Muscle of arm (tissue), 14 donors: ENCODE data around the gene VANGL1. TPM values are rescaled to one million over a fixed set of nuclear protein-coding genes. Genes with fewer than 3 reads are reported as not detected.
"Not testable (repeated sequence)": the region's sequence is repeated elsewhere in the genome, so short reads cannot be mapped to it uniquely, and the experiment has no call there.

Experiments used
- DNase-seq: peaks from one replicate; pipeline ENCODE4 v3.0.0-alpha.2; 2013
- long read RNA-seq, 11 donors: transcript quantifications; one replicate each; lab custom pipeline, GENCODE V29; 2026
- polyA plus RNA-seq, 12 donors: library from polyadenylated mRNA; unstranded; fragments of 120-200 nt; gene quantifications; one replicate each; pipeline ENCODE4 v1.2.1, GENCODE V29; 2013; ENCODE audit not compliant: insufficient read length in 12 of 12

VANGL1 gene
- 10 to 100 TPM in 2 of 12 donors, 1 to 10 TPM in 9, not detected in 1; 5.0 to 15.6 (median 7.1) TPM for polyA plus RNA-seq
- long read RNA-seq, donor 1, full-length matches to known transcripts: 3 of 3 reads
- long read RNA-seq, donor 1, partial matches to known transcripts: 0 of 3 reads
- long read RNA-seq, donor 1, other reads (novel, unspliced or antisense): 0 of 3 reads
- long read RNA-seq, donor 2, full-length matches to known transcripts: 2 of 2 reads
- long read RNA-seq, donor 2, partial matches to known transcripts: 0 of 2 reads
- long read RNA-seq, donor 2, other reads (novel, unspliced or antisense): 0 of 2 reads
- long read RNA-seq, donor 3: 0 reads
- long read RNA-seq, donor 4: 0 reads
- long read RNA-seq, donor 5, full-length matches to known transcripts: 3 of 3 reads
- long read RNA-seq, donor 5, partial matches to known transcripts: 0 of 3 reads
- long read RNA-seq, donor 5, other reads (novel, unspliced or antisense): 0 of 3 reads
- long read RNA-seq, donor 6, full-length matches to known transcripts: 2 of 2 reads
- long read RNA-seq, donor 6, partial matches to known transcripts: 0 of 2 reads
- long read RNA-seq, donor 6, other reads (novel, unspliced or antisense): 0 of 2 reads
- long read RNA-seq, donor 7, full-length matches to known transcripts: 1 of 1 reads
- long read RNA-seq, donor 7, partial matches to known transcripts: 0 of 1 reads
- long read RNA-seq, donor 7, other reads (novel, unspliced or antisense): 0 of 1 reads
- long read RNA-seq, donor 8, full-length matches to known transcripts: 2 of 2 reads
- long read RNA-seq, donor 8, partial matches to known transcripts: 0 of 2 reads
- long read RNA-seq, donor 8, other reads (novel, unspliced or antisense): 0 of 2 reads
- long read RNA-seq, donor 9, full-length matches to known transcripts: 1 of 1 reads
- long read RNA-seq, donor 9, partial matches to known transcripts: 0 of 1 reads
- long read RNA-seq, donor 9, other reads (novel, unspliced or antisense): 0 of 1 reads
- long read RNA-seq, donor 10, full-length matches to known transcripts: 1 of 1 reads
- long read RNA-seq, donor 10, partial matches to known transcripts: 0 of 1 reads
- long read RNA-seq, donor 10, other reads (novel, unspliced or antisense): 0 of 1 reads
- long read RNA-seq, donor 11, full-length matches to known transcripts: 5 of 473 reads
- long read RNA-seq, donor 11, partial matches to known transcripts: 459 of 473 reads
- long read RNA-seq, donor 11, other reads (novel, unspliced or antisense): 9 of 473 reads

DNA sequence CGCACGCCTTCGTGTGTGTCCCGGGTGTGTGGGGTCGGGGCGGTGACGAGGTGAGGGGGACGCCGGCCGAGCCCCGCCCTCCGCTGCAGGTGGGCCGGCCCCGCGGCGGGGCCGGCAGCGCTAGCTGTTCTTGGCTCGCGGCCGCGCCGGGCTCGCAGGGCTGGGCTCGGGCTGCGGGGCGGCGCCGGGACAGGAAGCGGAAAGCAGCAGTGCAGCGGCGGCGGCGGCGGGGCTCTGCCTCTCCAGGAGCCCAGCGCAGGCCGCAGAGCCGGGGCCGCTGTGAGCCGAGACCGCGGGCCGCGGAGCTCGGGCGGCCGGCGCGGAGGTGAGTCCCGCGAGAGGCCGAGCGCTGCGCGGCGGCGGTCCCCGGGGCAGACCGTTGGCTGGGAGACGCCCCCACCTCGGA lies at the start of gene VANGL1:
VANGL1 (plus strand) TSS at position 209 of the 406 bp plus-strand sequence. CDS start 9,444 bp downstream, outside the sequence.
- no peak for DNase-seq

DNA sequence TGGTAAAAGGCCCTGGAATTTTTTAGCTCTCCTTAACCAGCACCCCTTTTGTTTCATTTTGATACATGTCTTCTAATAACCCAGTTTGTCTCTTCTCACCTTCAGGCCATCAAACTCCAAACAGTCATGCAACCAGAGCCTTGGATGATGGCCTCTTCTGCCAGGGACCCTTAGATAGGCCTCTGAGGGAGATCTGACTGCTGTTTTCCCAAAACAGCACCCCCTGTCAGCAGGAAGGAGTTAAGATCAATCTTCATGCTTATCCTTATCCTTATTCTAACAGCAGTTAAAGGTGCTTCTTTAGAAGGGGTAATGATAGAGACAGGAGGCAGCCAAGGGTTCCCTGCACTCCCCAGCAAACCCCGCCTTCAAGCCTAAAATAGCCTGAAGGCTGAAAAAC lies 49.5 kb upstream of the VANGL1 start:
- no peak for DNase-seq

DNA sequence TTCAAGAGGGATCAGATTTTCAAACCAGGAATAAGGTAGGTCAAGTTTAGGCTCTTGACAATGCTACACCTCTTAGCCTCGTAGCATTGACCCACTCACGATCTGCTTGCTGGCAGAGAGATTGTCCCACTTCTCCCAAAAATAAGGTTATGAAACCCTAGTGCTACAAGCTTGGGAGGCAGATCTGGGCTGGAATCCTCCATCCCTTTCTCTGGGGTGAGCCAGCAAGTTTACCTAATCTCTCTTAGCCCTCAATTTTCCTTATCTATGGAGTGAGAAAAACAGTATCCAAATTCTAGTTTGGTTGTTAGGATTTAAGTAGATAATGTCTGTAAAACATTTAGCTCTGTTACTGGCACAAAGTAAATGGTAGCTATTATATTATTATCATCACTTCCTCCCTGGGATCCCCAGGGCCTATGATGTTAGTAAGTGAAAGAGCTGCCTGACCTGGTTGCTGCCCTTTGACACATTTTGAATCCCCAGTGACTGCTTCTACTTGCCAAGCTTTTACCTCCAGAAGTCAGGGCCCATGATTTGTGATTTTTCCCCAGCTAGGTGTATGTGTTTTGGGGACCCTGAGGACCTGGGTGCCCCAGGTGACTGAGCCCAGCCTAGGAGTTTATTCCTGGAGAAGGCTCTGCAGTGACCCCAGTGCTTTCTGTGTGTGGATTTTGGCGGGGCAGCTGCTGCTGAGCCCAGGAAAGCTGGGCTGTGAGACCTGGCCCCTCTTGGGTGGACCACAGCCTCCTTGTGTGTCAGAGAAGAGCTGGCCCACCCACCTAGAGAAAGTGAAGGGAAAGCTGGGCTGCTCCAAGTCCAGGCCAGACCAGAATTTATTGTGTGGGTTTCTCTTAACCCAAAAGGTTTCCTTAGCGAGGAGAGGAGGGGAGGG lies 48.2 kb upstream of the VANGL1 start:
- no peak for DNase-seq

DNA sequence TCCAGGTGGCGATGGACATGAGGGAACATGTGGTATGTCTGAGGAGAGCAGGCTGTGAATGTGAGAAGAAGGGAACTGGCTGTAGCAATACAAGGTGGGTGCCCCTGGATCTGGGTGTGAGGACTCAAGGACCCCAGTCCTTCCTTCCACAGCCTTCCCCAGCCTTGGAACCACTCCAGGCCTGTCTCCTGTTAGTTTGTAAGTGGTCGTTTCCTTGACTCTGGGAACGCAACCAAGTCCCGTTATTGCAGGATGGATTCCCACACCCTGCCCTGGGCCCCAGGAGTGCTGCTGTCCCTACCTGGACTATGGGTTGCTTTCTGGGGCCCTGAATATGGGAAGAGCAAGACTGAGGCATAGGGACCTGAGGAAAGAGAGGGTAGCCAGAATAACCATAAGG lies 47.2 kb upstream of the VANGL1 start:
- DNase-seq: no peak

DNA sequence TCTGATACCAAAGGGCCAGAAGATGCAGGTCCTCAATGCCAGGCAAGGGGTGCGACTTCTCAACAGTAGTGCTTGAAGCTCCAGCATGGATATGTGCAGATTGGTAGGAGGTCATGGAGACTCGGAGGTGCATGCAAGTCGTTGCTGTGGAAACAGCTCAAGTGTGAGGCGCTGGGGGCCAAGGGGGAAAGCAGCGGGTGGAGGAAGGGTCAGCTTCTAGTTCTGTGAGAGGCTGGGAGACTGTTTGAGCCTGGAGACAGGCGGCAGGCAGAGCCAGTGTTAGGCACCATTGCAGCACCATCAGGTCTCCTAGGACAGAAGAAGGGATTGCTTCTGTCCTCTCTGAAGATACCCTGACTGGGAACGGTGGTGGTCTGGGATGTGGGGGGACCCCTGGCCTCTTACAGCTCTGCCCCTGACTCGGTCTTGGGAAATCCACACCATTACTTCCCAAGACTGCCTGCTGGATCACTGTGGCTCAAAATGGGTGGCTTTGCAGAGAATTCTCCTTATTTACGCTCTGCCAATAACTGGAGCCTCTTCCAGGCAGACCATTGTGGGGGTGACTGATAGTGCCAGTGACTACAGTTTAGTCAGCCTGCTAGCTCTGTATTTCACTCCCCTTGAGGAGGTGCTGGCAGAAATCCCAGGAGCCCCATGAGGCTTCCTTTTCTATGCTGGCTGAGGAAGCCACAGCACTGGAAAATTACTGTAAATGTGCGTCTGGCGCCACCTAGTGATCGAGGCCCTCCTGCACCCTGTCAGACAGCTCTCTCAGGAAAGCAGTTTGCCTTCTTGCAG lies 46.3 kb upstream of the VANGL1 start:
- DNase-seq: peak; percentile 91

DNA sequence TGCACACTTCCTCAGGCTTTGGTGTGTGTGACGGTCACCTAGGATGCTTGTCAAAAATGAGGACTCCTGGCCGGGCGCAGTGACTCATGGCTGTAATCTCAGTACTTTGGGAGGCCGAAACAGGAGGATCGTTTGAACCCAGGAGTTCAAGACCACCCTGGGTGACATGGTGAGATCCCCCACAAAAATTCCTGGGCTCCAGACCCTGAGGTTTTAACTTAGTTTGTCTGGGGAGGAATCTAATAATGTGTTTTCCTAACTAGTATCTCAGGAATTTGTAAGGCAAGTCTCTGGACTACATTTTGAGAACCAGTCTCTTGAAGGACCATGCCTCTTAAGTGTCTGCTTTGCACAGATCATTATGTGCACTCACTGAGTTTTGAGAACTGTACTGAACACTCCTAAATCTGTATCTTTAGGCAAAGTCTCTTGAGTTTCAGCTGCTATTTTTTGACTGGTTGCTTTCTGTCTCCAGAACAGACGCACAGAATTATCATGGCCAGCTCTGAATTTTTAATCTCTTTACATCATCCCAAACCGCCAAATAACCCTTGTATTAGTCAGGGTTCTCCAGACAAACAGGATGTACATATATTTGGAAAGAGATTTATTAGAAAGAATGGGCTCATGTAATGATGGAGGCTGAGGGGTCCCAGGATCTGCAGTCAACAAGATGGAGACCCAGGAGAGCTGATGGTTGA lies 45.5 kb upstream of the VANGL1 start:
- no peak for DNase-seq

DNA sequence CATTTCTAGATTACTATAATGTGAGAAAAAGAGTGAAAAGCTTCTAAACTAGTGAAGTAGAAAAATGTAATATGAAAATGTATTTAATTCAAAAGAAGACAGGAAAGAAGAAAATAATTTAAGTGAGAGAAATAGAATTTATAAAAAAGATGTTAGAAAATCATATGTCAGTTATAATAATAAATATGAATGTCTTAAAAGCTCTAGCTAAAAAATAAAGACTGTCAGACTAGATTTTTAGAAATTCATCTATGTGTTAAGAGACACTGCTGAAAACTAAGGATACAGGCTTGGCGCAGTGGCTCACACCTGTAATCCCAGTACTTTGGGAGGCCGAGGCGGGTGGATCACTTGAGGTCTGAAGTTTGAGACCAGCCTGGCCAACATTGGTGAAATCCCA lies 37.3 kb upstream of the VANGL1 start:
- no peak for DNase-seq

DNA sequence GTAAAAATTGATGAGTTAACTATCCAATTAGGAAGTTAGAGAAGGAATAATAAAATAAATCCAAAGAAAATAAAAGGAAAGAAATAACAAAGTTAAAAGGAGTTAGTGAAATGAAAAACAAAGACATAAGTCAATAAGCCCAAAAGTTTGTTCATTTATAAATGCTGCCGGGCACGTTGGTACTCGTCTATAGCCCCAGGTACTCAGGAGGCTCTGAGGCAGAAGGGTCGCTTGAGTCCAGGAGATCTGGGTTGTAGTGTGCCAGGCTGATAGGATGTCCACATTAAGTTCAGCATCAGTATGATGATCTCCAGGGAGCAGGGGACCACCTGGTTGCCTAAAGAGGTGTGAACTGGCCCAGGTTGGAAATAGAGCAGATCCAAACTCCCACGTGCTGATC lies 35.5 kb upstream of the VANGL1 start:
- DNase-seq: no peak

DNA sequence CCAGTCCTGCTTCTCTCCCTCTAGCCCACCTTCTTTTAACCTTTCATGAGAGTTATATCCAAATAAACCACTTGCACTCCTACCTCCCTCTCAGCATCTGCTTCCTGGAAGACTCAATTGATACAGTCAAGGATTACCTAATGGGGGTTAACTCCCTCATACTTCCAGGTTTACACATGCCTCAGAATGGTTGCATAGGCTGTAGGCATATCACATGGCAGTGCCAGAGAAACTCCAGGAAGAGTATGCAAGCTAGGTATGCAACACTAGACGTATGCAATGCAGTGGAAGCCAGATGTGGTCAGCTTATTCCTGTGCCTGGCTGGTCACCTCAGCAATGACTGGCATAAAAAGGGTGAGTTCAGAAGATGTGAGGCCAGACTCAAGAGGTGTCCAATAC lies 32.7 kb upstream of the VANGL1 start:
- no peak for DNase-seq

DNA sequence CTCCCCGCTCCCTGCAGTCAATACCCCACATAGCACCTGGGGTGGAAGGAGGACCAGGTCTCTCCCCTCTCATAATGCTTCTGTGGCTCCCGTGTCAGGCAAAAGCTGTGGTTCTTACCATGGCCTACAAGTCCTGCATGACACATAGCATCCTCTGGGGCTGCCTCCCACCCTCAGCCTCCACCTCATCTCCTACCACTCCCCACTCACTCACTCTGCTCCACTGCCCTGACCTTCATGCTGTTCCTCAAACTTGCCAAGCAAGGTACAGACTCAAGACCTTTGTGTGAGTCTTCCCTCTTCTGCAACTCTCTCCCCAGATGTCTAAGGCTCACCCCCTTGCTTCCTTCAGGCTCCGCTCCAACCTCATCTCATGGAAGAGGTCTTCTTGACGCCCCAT lies 28.0 kb upstream of the VANGL1 start:
- no peak for DNase-seq

DNA sequence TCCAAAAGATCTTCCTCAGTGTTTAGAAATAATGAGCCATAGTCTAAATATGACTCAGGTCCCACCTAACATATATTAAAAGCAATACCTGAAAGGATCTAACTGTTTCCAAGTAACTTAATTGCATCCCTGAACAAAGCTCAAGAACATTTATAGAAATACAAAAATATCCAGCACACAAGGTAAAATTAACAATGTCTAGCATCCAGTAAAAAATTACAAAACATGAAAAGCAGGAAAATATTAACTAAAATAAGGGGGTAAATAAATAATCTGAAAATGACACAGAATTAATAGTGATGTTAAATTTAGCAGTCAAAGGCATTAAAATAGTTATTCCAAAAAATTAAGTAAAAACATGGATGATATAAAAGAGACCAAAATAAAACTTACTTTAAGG lies 21.3 kb upstream of the VANGL1 start:
- DNase-seq: no peak

DNA sequence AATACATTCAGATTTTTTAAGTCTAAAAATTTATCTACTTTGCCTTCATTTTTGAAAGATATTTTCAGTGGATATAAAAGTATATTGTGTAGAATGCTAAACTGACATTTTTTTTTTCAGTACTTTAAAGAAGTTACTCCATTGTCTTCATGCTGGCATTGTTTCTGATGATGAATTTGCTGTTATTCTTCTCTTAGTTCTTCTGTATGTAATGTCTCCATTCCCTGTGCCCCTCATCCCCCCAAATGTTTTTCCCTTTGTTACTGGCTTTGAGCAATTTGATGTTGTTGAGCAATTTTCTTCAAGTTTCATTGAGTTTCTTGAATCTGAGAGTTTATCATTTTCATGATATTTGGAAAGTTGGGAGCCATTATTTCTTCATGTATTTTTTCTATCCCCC lies 20.8 kb upstream of the VANGL1 start:
- no peak for DNase-seq

DNA sequence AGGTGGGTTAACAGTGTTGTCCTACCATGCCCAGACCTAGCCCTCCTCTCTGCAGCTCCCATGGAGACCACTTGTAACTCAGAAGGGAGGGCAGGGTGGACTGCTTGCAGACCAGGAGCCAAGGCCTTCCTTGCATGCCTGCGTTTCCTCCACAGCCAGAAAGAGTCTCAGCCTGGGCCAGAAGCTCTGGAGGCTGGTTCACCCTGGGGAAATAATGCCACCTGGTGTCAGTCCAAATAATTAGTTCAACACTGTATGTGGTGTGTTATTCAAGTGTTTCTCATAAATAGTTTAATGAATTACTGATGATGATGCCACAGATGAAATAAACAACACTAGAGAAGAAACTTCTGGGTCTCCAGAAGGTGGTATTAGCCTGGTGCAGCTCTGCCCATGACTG lies 16.9 kb upstream of the VANGL1 start:
- DNase-seq: no peak

DNA sequence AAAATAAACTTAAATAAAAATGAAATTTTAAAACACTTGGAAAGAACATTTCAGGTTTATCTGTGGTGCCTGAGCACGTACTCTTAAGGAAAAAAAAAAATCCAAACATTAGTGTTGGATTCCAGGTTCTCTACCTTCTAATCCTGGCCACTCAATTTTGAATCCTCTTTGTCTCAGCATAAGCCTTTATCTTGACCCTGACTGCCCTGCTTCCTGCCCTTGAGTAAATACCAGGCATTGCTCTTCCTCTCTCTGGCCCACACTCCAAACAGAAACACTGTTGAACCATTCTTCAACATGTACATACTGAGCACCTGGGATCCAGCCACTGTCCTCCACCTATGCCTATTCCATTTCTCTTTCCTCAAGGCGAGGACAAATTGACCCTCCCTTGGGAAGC lies 11.4 kb upstream of the VANGL1 start:
- no peak for DNase-seq

DNA sequence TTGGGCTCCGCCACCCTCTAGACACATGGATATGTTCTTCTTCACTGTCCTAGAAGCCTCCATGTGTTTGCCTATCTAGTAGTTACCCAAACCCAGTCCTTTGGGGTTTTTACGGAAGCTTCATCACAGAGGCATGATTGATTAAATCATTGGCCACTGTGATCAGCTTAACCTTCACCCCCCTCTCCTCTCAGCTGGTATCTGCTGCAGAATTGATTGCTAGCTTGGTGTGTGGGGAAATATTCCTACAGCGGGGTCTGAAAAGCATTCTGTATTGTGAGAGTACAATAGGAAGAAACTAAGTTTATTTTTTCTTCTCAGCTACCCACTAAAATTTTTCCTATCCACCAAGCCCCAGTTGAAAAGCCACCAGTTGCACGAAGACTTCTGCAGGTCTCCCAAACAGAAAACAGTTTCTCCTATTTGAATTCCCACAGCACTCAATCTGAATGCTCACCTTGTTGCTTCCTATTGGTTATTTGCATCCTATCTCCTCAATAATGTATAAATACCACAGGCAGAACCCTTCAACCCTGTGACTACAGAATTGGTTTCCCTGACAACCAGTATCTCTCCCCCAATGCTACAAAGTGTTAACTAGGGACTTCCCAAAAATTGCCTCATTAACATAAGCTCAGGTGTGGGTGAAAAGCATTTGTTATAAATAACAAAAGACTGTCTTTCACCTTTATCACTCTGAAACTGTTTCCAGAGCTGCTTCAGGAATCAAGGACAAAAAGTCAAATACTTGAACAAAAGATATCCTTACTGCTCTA lies 9.3 kb upstream of the VANGL1 start:
- no peak for DNase-seq

DNA sequence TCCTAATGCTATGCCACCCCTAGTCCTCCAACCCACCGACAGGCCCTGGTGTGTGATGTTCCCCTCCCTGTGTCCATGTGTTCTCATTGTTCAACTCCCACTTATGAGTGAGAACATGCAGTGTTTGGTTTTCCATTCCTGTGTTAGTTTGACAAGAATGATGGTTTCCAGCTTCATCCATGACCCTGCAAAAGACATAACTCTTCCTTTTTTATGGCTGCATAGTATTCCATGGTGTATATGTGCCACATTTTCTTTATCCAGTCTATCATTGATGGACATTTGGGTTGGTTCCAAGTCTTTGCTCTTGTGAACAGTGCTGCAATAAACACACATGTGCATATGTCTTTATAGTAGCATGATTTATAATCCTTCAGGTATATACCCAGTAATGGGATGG lies 8.2 kb upstream of the VANGL1 start:
- not testable (repeated sequence) for DNase-seq

DNA sequence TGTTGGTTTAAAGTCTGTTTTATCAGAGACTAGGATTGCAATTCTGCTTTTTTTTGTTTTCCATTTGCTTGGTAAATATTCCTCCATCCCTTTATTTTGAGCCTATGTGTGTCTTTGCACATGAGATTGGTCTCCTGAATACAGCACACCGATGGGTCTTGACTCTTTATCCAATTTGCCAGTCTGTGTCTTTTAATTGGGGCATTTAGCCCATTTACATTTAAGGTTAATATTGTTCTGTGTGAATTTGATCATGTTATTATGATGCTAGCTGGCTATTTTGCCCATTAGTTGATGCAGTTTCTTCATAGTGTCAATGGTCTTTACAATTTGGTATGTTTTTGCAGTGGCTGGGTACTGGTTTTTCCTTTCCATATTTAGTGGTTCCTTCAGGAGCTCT lies 4.5 kb upstream of the VANGL1 start:
- not testable (repeated sequence) for DNase-seq

DNA sequence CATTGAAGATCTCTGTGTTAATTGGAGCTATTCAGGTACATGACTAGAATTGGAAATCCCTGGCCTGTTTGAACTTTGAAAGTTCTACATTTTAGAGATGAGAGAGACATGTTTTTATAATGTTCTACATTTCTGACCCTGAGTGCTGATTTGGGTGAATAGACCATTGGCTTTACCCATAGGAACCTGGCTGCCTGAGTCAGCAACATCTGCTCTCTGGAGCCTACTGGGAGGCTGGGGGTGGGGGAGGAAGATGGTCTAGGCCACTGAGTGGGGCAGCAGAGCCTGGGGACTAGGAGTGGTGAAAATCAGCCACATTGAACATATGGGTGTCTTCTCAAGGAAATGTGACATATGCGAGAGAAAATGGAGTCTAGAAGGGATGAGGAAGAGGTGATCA lies 1.4 kb upstream of the VANGL1 start:
- DNase-seq: no peak
